Measurements from ENCODE around the gene GFRA1. TPM values are rescaled to one million over a fixed set of nuclear protein-coding genes. Genes with fewer than 3 reads are reported as not detected.

GFRA1 gene
- total RNA-seq, 1 donor from 2014 or later = 5.9 TPM

DNA sequence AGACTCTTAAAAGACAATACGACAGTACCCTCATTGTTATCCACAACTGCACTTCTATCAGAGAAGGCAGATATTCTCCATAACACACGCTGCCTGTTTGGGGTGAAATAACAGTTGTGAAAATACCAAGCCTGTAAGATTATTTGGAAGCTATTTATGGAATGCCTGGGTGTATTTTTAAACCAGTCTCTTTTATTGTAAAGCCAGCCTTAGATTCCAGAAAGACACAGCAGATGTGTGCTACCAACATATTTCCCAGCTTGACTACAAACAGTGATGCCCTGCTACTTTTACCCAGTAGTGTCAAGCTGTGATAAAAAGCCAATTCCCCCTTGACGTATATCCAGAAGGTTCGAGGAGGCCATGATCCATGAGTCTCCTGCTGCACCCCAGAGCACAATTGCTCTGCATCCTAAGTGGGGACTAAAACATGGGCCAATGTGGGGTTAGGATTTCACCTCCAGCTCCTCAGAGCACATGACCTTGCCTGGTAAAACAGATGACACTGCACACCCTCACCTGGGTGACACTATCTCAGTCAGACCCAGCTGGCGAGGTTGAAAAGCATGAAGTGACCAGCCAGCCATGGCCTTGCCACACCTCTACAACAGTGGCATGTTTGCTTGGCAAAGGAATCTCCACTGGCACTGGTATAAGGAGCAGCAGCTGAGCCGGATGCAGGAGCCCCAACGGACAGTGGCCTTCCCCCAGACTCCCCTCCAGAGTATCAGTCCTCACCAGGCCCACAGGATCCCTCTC is 62.2 kb downstream of the GFRA1 start:
- DNase-seq (no peak), ATAC-seq (ENCODE audit: poor library complexity) (peak; percentile 43)
- intact Hi-C loops (cut with DNase I) = no loop called here

DNA sequence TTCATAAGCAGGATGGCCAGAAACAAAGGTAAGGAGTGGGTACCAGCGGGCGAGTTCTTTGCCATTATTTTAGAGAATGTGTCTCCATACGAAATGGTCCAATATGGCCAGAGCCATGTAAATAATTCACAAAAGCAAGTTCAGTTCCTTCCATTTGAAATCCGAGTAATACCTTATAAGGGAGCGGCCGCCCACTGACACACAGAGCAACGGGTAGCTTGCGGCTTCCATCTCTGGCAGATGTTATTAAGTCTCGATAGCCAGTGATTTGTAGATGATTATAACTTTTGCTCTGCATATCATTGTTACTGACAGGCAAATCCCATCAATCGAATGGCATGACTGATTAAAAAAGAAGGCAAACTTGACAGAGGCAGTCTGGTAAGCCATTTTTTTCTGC is 63.2 kb downstream of the GFRA1 start:
- no peak for ATAC-seq (ENCODE audit: poor library complexity)
- intact Hi-C loops (cut with DNase I) = no loop called here

DNA sequence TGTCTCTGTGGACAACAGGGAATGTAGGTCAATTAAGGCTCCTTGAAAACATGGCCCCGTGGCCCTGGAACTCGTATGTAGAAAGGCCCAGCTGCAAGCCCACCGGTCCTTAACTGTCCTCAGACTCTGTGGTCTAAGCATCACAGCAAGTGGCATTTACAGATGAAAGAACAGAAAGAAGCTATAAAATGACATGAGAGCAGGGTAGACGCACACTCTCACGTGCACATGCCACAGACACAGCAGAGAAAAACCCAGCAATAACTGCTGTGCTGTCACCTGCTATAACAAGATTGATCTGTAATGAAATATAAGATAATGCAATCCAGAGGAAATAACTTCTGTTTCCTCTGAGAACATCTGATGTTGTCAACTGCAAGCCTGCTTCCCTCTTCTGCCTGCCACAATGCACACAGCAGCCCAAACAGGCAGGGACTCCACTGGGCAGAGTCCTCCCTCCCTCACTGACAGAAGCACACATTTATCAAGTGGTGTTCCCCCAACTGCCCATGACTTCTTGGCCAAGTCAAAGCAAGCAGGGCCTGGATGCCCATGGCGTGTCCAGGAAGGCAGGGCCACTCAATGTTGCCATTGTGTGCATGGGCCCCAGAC is 63.9 kb downstream of the GFRA1 start:
- intact Hi-C loops (cut with DNase I) = no loop called here
- DNase-seq = no peak
- no peak for ATAC-seq (ENCODE audit: poor library complexity)

More for the DNA sequence above, 63.2 kb downstream of the GFRA1 start:
- DNase-seq = no peak

DNA sequence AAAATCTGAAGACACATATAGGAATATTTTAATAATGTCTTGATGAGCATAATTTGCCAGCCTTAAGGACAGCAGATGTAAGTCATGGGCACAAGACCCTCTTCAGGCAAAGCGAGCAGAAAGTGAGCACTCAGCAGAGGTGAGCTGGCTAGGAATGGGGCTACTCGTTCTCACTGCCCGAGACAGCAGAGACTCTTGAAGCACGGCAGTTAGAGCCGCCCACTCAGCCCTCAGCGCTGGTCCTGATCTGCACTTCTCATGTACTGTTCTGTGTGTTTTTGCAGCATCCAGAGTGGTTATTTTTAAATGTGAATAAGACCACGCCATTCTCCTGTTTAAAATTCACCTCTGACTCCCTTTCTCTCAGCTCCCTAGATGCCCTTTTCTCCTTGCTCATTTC is 65.3 kb downstream of the GFRA1 start:
- intact Hi-C loops (cut with DNase I) = no loop called here
- DNase-seq (no peak), ATAC-seq (ENCODE audit: poor library complexity) (no peak)

DNA sequence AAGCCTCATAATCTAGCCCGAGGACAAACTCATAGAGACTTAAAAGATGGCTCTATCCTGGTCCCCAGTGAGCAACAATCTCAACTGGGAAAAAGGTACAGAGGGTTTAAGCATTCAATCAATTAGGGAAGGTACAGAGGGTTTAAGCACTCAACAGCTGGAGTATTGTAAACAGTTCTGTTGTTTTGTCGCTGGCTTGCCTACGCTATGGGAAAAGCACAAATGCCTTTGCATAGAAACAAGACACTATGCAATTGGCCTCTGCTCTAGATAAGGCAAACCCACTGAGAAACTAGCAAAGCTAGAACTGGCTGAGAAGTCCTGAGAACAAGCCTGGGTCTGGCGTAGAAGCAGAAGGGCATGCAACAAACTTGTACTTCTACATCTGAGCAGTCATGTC is 69.3 kb downstream of the GFRA1 start:
- DNase-seq = no peak
- intact Hi-C loops (cut with DNase I) = no loop called here
- ATAC-seq (ENCODE audit: poor library complexity) = no peak

DNA sequence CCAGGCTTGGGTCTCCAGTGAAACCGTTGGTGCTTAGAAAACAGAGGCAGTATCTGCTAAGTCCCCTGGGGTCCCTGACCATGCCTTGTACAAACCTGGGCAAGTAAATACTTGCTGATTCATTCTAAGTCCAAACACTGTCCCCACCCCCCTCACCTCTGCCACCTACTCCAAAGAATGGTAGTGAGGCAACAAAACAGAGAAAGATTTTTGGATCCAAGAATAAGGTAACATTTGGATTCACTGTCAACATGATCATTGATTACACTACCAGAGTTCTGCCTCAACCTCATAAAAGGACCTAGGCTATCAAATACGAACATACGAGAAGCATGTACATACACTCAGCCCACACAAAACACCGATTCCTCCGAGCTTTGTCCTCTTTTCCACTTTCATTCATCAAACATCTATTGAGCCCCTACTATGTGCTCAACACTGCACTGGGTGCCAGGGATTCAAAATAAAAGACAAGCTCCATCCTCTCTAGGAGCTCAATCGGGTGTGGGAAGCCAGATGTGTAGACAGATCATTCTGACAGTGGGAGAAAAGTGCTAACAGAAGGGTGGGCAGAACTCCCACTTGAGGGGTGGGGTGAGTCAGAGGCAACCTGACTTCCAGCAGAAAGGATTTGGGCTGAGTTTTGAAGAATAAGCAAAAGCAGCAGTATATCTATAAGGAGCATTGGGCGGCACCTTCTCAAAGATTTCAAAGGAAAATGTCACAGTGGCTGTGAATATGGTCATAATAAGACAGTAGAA is 71.2 kb downstream of the GFRA1 start:
- DNase-seq = no peak
- intact Hi-C loops (cut with DNase I) = no loop called here
- ATAC-seq (ENCODE audit: poor library complexity) = no peak

DNA sequence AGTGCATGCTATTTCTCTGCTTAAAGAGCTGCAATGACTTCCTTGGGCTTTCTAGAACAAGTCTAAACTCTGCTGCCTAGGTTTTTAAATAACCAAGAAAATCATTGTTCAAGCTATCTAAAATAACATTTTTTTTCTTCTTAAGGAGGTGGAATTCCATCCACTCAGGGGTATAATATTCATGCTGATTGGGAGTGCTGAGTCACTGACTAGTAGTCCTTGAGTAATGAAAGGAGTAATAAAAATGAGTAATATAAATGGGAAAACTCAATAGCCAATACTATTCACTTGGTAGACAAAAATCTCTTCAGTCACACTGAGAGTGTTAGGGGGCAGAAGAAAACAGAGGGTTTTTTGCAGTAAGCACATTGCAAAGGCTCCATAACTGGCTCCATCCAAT is 72.0 kb downstream of the GFRA1 start:
- no peak for ATAC-seq (ENCODE audit: poor library complexity)
- intact Hi-C loops (cut with DNase I) = no loop called here
- no peak for DNase-seq

DNA sequence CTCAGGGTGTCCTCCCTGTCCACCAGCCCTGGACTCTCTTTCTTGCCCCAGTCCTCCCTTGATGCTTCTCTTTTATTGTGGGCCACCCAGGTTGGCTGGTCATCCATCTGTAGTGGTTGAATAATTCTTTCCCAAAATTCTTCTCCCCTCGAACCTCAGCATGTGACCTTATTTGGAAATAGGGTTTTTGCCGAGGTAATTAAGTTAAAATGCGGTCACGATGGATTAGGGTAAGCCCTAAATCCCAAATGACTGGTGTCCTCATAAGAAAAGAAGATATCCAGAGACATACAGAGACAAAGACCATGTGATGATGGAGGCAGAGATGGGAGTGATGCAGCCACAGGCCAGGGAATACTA is 74.3 kb downstream of the GFRA1 start:
- ATAC-seq (ENCODE audit: poor library complexity) = no peak
- intact Hi-C loops (cut with DNase I) = no loop called here
- no peak for DNase-seq

DNA sequence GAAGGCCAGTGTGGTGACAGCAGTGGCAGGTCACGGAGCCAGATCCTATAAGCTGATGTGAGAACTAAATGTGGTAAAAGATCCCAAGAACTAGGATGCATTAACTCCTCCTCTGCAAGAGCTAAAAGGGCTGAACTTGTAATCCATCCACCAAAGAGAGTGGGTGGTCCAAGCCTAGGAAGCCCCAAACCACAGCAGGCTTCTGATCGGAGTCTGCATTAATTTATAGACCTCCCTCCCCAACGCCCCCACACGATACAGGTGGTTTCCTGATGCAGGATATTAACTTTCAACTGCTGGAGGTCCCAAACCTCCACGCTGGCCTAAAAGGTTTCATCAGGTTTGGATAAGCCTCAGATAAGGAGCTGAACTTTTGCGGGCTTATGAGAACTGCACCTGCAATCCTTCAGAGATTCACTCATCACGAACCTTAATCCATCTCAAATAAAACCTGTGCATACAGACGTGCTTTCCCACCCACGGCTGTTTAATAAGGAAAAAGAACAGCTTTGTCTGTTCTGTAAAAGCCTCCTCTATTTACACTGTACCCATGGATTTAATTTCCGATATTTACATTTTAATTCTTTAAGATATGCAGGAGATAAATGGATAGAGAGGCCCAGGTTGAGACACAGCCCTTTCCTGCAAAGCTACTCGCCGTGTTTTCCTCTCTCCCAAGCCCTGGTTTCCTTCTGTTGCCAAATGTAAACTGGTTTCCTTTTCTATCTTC is 74.9 kb downstream of the GFRA1 start:
- no peak for ATAC-seq (ENCODE audit: poor library complexity)
- intact Hi-C loops (cut with DNase I) = no loop called here
- DNase-seq = no peak

DNA sequence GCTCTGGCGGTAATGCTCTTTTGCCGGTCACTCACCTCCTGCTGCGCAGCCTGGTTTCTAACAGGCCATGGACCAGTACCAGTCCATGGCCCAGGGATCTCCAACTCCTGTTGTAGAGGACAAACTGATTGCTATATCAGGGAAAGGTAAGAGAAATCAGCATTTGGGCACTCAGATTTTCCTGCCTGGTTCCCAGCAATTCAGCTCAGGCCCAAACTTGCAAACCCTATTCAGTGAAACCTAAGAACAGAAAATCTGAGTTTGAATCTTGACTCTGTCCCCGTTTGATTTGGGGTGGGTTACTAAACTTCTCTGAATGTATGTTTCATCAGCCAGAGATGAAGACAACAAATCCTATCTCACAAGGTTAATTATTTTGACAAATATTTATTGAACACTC is 77.4 kb downstream of the GFRA1 start:
- intact Hi-C loops (cut with DNase I) = no loop called here
- ATAC-seq (ENCODE audit: poor library complexity) = no peak

DNA sequence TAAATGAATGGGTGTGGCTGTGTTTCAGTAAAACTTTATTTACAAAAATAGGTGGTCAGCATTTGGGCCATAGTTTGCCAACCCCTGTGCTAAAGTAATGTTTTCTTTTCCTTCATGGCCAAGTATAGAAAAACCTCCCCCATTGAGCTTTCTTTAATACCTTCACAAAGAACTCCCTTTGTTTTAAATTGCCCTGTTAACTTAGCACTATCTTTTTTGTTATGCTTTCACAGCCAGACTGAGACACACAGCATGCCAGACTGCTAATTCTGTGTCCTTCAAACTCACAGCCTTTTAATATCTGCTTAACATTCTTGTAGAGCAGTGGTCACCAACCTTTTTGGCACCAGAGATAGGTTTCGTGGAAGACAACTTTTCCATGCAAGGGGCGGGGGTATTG is 78.0 kb downstream of the GFRA1 start:
- no peak for ATAC-seq (ENCODE audit: poor library complexity)
- no peak for DNase-seq
- intact Hi-C loops (cut with DNase I) = no loop called here

More for the DNA sequence above, 77.4 kb downstream of the GFRA1 start:
- DNase-seq = no peak

DNA sequence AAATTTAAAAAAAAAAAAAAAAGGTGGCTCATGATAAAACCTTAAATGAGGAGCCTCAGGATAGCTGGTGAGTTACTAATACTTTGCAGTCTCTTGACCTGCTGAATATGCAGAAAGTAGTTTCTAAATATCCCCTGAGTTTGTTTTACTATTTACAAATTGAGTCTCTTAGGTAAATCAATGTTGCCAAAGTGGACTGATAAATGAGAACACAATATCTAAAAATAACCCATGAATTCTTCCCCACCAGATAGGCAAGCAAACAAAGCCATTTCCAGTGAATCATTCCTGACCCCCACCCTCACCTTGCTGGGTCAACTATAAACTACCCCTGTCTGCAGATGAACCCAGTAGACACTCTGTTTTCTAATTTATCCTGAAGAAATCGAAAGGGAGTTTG is 78.9 kb downstream of the GFRA1 start:
- intact Hi-C loops (cut with DNase I) = no loop called here
- ATAC-seq (ENCODE audit: poor library complexity) = no peak
- DNase-seq = no peak

DNA sequence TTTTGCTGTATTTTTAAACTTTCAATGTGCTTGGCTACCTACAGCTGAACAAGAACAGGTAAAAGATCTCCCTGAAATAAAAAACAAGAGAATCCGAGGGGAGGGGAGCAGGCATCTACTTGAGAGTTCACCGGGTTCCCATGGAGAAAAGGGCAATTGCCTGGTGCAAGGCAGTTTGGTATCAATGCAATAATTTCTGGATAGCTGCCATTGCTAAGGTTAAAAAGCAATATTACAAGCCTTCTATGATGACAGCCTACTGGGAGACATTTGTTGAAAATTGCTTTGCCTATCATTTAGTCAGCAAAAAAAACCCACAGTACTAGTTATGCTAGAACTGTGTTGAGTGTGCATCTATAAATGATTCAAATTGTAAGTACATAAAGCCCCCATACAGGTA is 82.1 kb downstream of the GFRA1 start:
- ATAC-seq (ENCODE audit: poor library complexity) (no peak), DNase-seq (no peak)
- intact Hi-C loops (cut with DNase I) = no loop called here

DNA sequence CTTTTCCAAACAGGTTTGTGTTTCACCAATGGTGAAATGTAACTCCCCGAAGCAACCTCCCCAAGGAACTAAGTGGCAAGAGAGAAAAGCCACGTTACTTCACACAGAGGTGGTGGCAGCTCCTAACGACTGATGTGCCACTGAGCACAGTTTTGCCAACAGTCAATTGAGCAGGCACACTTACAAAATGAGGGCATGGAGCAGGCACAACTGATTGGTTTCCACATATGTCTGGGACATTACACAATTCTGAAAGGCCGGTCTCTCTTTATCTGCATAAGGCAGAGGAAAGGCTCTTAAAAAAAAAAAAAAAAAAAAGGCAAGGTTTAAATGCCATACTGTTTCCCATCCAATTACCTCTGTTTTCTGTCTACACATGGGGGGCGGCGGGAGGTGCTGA is 86.7 kb downstream of the GFRA1 start:
- ATAC-seq (ENCODE audit: poor library complexity) = no peak
- DNase-seq = no peak
- intact Hi-C loops (cut with DNase I) = no loop called here

DNA sequence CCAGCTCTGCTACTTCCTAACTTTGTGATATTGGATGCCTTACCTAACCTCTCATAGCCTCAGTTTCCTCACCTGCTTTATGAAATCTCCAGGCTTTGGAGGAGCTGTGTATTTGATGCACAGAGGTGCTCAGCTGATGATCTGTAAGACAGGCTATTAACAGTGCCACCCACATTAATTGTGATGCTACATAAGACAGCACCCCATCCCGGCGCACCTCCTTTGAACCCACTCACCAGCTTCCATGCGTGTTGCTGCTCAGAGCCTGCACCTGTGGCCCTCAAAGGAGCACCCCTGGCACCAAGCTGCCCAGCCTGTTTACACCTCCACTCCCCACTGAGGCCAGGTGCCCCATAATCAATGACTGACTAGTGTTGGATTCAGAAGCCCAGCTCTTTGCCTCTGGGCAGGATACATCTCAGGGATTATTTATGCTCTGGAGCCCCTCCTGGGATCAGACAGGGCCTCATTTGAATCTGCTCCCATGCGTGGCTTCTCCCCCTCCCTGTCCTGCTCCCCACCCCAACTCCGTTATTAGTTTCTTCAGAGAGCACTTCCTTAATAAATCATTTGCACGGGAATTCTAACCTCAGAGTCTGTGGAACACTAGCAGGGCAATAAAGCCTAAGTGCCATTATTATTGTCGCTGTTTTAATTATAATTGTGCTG is 87.7 kb downstream of the GFRA1 start:
- DNase-seq = no peak
- ATAC-seq (ENCODE audit: poor library complexity) = no peak
- intact Hi-C loops (cut with DNase I) = no loop called here

DNA sequence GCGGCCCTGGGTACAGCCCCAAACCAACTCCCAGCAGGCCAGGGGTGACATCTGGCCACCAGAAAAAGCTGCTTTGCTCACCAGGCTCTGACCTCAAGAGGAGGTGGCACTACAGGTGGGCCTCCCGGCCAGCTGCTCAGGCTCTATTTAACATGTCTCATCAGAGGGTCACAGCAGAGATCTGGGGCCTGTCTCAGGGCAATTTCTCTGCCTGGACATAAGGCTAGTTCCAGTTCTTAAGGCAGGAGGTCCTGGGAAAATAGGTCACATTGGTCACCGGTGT is 88.6 kb downstream of the GFRA1 start:
- DNase-seq (no peak), ATAC-seq (ENCODE audit: poor library complexity) (no peak)
- intact Hi-C loops (cut with DNase I) = no loop called here

DNA sequence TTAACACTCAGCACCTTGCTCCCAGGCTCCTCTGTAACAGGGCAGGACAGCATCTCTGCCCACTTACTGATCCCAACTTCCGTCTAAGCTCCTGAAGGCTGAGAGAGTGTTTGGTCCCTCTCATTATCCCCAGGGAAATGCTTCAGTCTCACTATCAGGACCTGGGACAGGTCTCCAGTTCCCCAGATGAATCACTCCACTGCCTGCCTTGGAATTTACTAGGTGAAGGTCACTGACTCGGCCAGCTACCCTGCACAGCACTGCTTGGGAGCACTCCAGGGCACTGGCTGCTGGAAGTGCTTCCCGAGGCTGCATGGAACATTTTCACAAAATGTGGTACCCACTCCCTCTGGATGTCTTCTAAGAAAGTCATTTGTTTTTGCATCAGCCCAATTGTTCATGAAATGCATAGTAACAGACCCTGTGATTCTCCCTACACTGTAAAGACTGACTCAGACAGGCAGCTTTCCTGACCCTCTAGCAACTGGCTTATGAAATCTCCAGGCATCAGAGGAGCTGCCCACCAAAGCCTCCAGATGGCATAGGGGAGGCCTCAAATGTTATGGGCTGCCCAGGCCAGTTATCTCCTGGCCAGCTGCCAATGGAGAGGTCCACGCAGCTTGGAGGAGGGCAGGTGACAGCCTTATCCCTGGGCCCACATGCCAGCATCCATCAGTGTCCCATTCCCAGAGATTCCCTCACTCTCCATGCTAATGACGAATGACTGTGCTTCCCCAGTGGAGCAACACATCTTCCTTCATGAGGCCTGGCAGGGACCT is 89.1 kb downstream of the GFRA1 start:
- DNase-seq (no peak), ATAC-seq (ENCODE audit: poor library complexity) (peak; percentile 58)
- intact Hi-C loops (cut with DNase I) = no loop called here

DNA sequence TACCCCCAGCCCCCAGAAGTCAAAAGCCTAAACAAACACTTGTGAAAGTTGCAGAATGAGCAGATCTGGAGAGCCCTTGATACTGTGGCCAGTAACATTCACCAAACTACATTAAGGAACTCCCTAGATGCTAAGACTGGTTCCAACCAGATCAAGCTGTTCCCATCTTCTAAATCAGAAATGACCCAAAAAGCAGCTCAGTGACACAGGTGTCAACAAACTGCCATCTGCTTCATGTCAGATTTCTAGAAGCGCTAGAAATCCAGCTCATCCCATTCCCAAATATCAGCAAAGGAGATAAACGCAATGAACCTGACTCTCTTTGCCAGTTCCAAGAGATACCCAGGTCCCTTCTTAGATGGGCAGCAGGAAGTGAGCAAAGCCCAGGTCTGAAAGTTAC is 90.6 kb downstream of the GFRA1 start:
- ATAC-seq (ENCODE audit: poor library complexity) (no peak), DNase-seq (no peak)
- intact Hi-C loops (cut with DNase I) = no loop called here

All from Right ventricle myocardium superior (tissue), 1 donor.